NCI-H526 (cell line): ENCODE measurements around the gene ARHGDIB.

ENCODE experiments used
- DNase-seq, 2 experiments: peaks; one replicate each; lab custom pipeline; 2025; lab: John Stamatoyannopoulos, UW

The ARHGDIB gene

GRCh38 chr12:14956024-14956891, 5.1 kb downstream of the ARHGDIB start:
- no peak for DNase-seq

GRCh38 chr12:14954269-14954668, 7.1 kb downstream of the ARHGDIB start:
- peak in 1 of 2 experiments; percentile 7 for DNase-seq

- no peak for DNase-seq
Observed at GRCh38 chr12:14953752-14954151, 7.6 kb downstream of the ARHGDIB start.

GRCh38 chr12:14952299-14952921, 9.0 kb downstream of the ARHGDIB start:
- DNase-seq: no peak

GRCh38 chr12:14951851-14952250, 9.6 kb downstream of the ARHGDIB start:
- no peak for DNase-seq

GRCh38 chr12:14950982-14951746, 10.2 kb downstream of the ARHGDIB start:
- no peak for DNase-seq

GRCh38 chr12:14950421-14950820, 11.0 kb downstream of the ARHGDIB start:
- no peak for DNase-seq

GRCh38 chr12:14949631-14950030, 11.8 kb downstream of the ARHGDIB start:
- DNase-seq: no peak

GRCh38 chr12:14948672-14949071, 12.7 kb downstream of the ARHGDIB start:
- peak in 1 of 2 experiments; percentile 14 for DNase-seq

- DNase-seq: no peak
Observed at GRCh38 chr12:14946861-14947260, 14.5 kb downstream of the ARHGDIB start.

GRCh38 chr12:14946162-14946561, 15.2 kb downstream of the ARHGDIB start:
- no peak for DNase-seq

- no peak for DNase-seq
Observed at GRCh38 chr12:14942196-14942931, 19.0 kb downstream of the ARHGDIB start.

GRCh38 chr12:14941369-14941768, 20.0 kb downstream of the ARHGDIB start:
- DNase-seq: no peak

- DNase-seq: no peak
Observed at GRCh38 chr12:14938301-14938700, 23.1 kb downstream of the ARHGDIB start, which contains the start of gene ERP27. Gene ERP27, minus strand, starts transcription at chr12:14938537. Its CDS starts 29 bp downstream, at chr12:14938508.

GRCh38 chr12:14937689-14938088, 23.7 kb downstream of the ARHGDIB start:
- DNase-seq: no peak

- DNase-seq: no peak
Observed at GRCh38 chr12:14937014-14937413, 24.4 kb downstream of the ARHGDIB start.

GRCh38 chr12:14936224-14936861, 25.1 kb downstream of the ARHGDIB start:
- peak in 1 of 2 experiments; percentile 18 for DNase-seq

- peak in 1 of 2 experiments; percentile 8 for DNase-seq
Observed at GRCh38 chr12:14935031-14935430, 26.4 kb downstream of the ARHGDIB start.

- DNase-seq: no peak
Observed at GRCh38 chr12:14934511-14934910, 26.9 kb downstream of the ARHGDIB start.

GRCh38 chr12:14931791-14932560, 29.4 kb downstream of the ARHGDIB start:
- DNase-seq: no peak
